IMR-90 (cell line): ENCODE results near the gene COL2A1. TPM values are rescaled to one million over a fixed set of nuclear protein-coding genes. Genes with fewer than 3 reads are reported as not detected.

ENCODE experiments used
- ATAC-seq: fragments of 200-7000 bp; cut with Tn5 transposase; 2 replicates; pipeline ENCODE4 v1.9.1; 2020; ENCODE audit warnings: low read depth, mild to moderate bottlenecking, moderate library complexity
- BruUV-seq: library from RNA; stranded (reverse); fragments of 400-500 nt; replicated peaks from 2 replicates; lab custom pipeline; 2021; lab: Mats Ljungman, UMichigan
- CTCF ChIA-PET: fragments of 300-600 bp; formaldehyde crosslinking; extraction: SDS; loops from one replicate; lab custom pipeline; 2021; ENCODE audit warnings: antibody characterized with exemption; lab: Yijun Ruan, JAX
- POLR2A ChIA-PET: fragments of 300-600 bp; sonication (Branson Sonifier 250); formaldehyde crosslinking; loops from one replicate; lab custom pipeline; 2022; ENCODE audit warnings: antibody characterized with exemption; ENCODE audit not compliant: unreplicated experiment; lab: Charles Lee
- DNase-seq: peaks from one replicate; pipeline ENCODE4 v3.0.0; 2013
- H2AFZ ChIP-seq: replicated peaks from 2 replicates; pipeline ENCODE3; 2013; ENCODE audit warnings: low read length, mild to moderate bottlenecking; ENCODE audit not compliant: poor library complexity
- H2AK5ac ChIP-seq: 2 replicates; pipeline ENCODE4 v1.6.1; 2013; ENCODE audit warnings: low read depth, low read length, inconsistent platforms
- H2AK9ac ChIP-seq: replicated peaks from 2 replicates; pipeline ENCODE3; 2013; ENCODE audit warnings: mild to moderate bottlenecking, low read depth, low read length, moderate library complexity; ENCODE audit not compliant: poor library complexity
- H2BK120ac ChIP-seq: 2 replicates; pipeline ENCODE4 v1.6.1; 2013; ENCODE audit warnings: low read depth, low read length, inconsistent platforms
- H2BK15ac ChIP-seq: 3 replicates; pipeline ENCODE4 v1.6.1; 2013; ENCODE audit warnings: low read depth, low read length, inconsistent platforms
- H2BK20ac ChIP-seq: 2 replicates; pipeline ENCODE4 v1.6.1; 2013; ENCODE audit warnings: low read depth, mild to moderate bottlenecking, inconsistent platforms, low read length, moderate library complexity
- H2BK5ac ChIP-seq: 2 replicates; pipeline ENCODE4 v1.6.1; 2013; ENCODE audit warnings: mild to moderate bottlenecking, low read depth, low read length, inconsistent platforms; ENCODE audit not compliant: poor library complexity, severe bottlenecking
- H3K14ac ChIP-seq: replicated peaks from 2 replicates; pipeline ENCODE4 v1.6.1; 2013; ENCODE audit warnings: low read depth, low read length, inconsistent platforms
- H3K18ac ChIP-seq: 2 replicates; pipeline ENCODE4 v1.6.1; 2013; ENCODE audit warnings: low read depth, low read length, control low read depth
- H3K23ac ChIP-seq: 2 replicates; pipeline ENCODE4 v1.6.1; 2013; ENCODE audit warnings: low read depth, low read length, inconsistent platforms
- H3K27ac ChIP-seq: 2 replicates; pipeline ENCODE4 v1.5.1; 2013; ENCODE audit warnings: mild to moderate bottlenecking, control low read depth, low read length; ENCODE audit not compliant: insufficient read depth
- H3K27me3 ChIP-seq: 2 replicates; pipeline ENCODE4 v1.6.1; 2013; ENCODE audit warnings: low read length; ENCODE audit not compliant: control insufficient read depth, insufficient read depth
- H3K36me3 ChIP-seq: 2 replicates; pipeline ENCODE4 v1.6.1; 2013; ENCODE audit warnings: low read length, mixed read lengths; ENCODE audit not compliant: control insufficient read depth, insufficient read depth
- H3K4ac ChIP-seq: 2 replicates; pipeline ENCODE4 v1.6.1; 2013; ENCODE audit warnings: low read depth, low read length, inconsistent platforms
- H3K4me1 ChIP-seq: 2 replicates; pipeline ENCODE4 v1.6.1; 2013; ENCODE audit warnings: low read length, mixed read lengths; ENCODE audit not compliant: control insufficient read depth, insufficient read depth
- H3K4me2 ChIP-seq: 2 replicates; pipeline ENCODE4 v1.6.1; 2013; ENCODE audit warnings: low read depth, mild to moderate bottlenecking, control low read depth, low read length, moderate library complexity
- H3K4me3 ChIP-seq: 2 replicates; pipeline ENCODE4 v1.5.1; 2013; ENCODE audit warnings: low read depth, mild to moderate bottlenecking, control low read depth, low read length, moderate library complexity; ENCODE audit not compliant: insufficient read depth
- H3K56ac ChIP-seq: 2 replicates; pipeline ENCODE4 v1.6.1; 2013; ENCODE audit warnings: low read length, inconsistent platforms; ENCODE audit not compliant: insufficient read depth; ENCODE audit errors: extremely low read depth
- H3K79me1 ChIP-seq, 2 experiments: 2 replicates each; pipeline ENCODE4 v1.6.1; 2013; ENCODE audit warnings: low read length in 2 of 2, inconsistent platforms in 1 of 2, low read depth in 1 of 2
- H3K9ac ChIP-seq: 2 replicates; pipeline ENCODE4 v1.6.1; 2013; ENCODE audit warnings: low read depth, low read length, control low read depth
- H3K9me1 ChIP-seq: 2 replicates; pipeline ENCODE4 v1.6.1; 2013; ENCODE audit warnings: low read length, inconsistent platforms; ENCODE audit not compliant: insufficient read depth
- H3K9me3 ChIP-seq: 2 replicates; pipeline ENCODE4 v1.6.1; 2013; ENCODE audit warnings: low read length; ENCODE audit not compliant: control insufficient read depth, insufficient read depth
- H4K20me1 ChIP-seq: 2 replicates; pipeline ENCODE4 v1.6.1; 2013; ENCODE audit warnings: low read length, inconsistent platforms; ENCODE audit not compliant: insufficient read depth
- H4K5ac ChIP-seq: 2 replicates; pipeline ENCODE4 v1.6.1; 2013; ENCODE audit warnings: mild to moderate bottlenecking, low read depth, low read length, control low read depth
- H4K8ac ChIP-seq, 2 experiments: 2 replicates each; pipeline ENCODE4 v1.6.1; 2013; ENCODE audit warnings: low read depth in 2 of 2, low read length in 2 of 2, control low read depth in 1 of 2, inconsistent platforms in 1 of 2
- H4K91ac ChIP-seq: 2 replicates; pipeline ENCODE4 v1.6.1; 2013; ENCODE audit warnings: low read depth, low read length, inconsistent platforms; ENCODE audit not compliant: insufficient read depth
- BHLHE40 ChIP-seq: fragments of 150-350 bp; IDR thresholded peaks from 2 replicates; pipeline ENCODE4 v1.6.1; 2016; ENCODE audit warnings: mild to moderate bottlenecking, low read depth, low read length
- CEBPB ChIP-seq: IDR thresholded peaks from 2 replicates; pipeline ENCODE4 v1.6.1; 2012; ENCODE audit warnings: low read depth, low read length, improper control_type of control experiment
- CHD1 ChIP-seq: IDR thresholded peaks from 2 replicates; pipeline ENCODE4 v1.6.1; 2012; ENCODE audit warnings: low read depth, low read length, improper control_type of control experiment
- CTCF ChIP-seq: conservative IDR thresholded peaks from 2 replicates; pipeline ENCODE4 v1.5.1; 2012; ENCODE audit warnings: mild to moderate bottlenecking, low read depth, low read length, improper control_type of control experiment
- ELK1 ChIP-seq: fragments of 150-350 bp; IDR thresholded peaks from 2 replicates; pipeline ENCODE4 v1.6.1; 2016; ENCODE audit warnings: low read depth, mild to moderate bottlenecking, low read length, moderate library complexity, borderline replicate concordance
- MAZ ChIP-seq: IDR thresholded peaks from 2 replicates; pipeline ENCODE4 v1.6.1; 2012; ENCODE audit warnings: low read depth, mild to moderate bottlenecking, low read length, improper control_type of control experiment, moderate library complexity, borderline replicate concordance
- MXI1 ChIP-seq: IDR thresholded peaks from 2 replicates; pipeline ENCODE4 v1.6.1; 2012; ENCODE audit warnings: low read depth, mild to moderate bottlenecking, low read length, moderate library complexity, borderline replicate concordance
- RFX5 ChIP-seq: IDR thresholded peaks from 2 replicates; pipeline ENCODE4 v1.8.0; 2012; ENCODE audit warnings: low read depth, mild to moderate bottlenecking, low read length, moderate library complexity
- SMC3 ChIP-seq: fragments of 150-350 bp; IDR thresholded peaks from 2 replicates; pipeline ENCODE4 v1.6.1; 2016; ENCODE audit warnings: low read depth, mild to moderate bottlenecking, antibody characterized with exemption, low read length, moderate library complexity
- dilution Hi-C: fragments of 300-500 bp; cut with HindIII; formaldehyde crosslinking; loops from one replicate; pipeline ENCODE4 v1.14.3; 2018; ENCODE audit warnings: low sequenced_read_pairs; ENCODE audit not compliant: unreplicated experiment
- in situ Hi-C: fragments of 300-500 bp; cut with MboI; formaldehyde crosslinking; loops from 3 replicates; pipeline ENCODE4 v1.14.3; 2019; ENCODE audit warnings: low sequenced_read_pairs, inconsistent platforms, mixed read lengths
- intact Hi-C: fragments of 100-400 bp; cut with micrococcal nuclease; formaldehyde crosslinking; loops from 2 replicates; pipeline ENCODE4 v1.10.0; 2022
- polyA plus RNA-seq, 3 experiments: library from polyadenylated mRNA; depleted of rRNA; stranded (reverse); fragments of >200 nt; gene quantifications; 2 replicates each; pipeline ENCODE4 v1.2.3, GENCODE V29; 2012; ENCODE audit warnings: low replicate concordance in 1 of 3
- total RNA-seq: library from RNA; depleted of rRNA; stranded (reverse); fragments of >200 nt; gene quantifications from 2 replicates; pipeline ENCODE4 v1.2.3, GENCODE V29; 2012

The COL2A1 gene
- total and polyA plus RNA-seq, 2 of the 4 experiments (the other 2 are of a cell fraction): 0.05 TPM; not detected in 1

DNA sequence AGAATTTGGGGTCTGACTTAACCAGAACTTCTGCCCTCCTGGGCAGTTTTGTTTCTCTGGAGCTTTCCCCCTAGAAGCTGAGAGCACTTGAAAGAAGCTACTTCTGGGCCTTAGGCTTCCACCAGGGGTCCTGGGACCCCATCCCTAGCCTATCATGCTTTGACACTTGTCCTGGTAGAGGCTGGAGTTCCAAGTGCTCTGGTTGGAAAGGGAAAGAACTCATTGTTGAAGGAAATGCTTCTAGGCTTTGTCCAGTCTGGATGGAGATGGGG lies 1.4 kb upstream of the COL2A1 start:
- Histone ChIP-seq H4K20me1 (peaks cover 6% of the 10 kb centered on the region; the same call in 1 of the 2 replicates), H3K56ac (no peak overlapping the region), H2AK5ac (no peak overlapping the region), H3K14ac (no peak overlapping the region), H3K4me3 (no peak overlapping the region), H3K36me3 (no peaks in the 10 kb centered on the region), H3K9ac (no peak overlapping the region), H3K4me1 (peaks cover 4% of the 10 kb centered on the region; the same call in 1 of the 2 replicates), H2BK15ac (no peak overlapping the region), H3K27ac (no peak overlapping the region), H4K8ac (no peak overlapping the region), H3K27me3 (peaks cover 80% of the 10 kb centered on the region), H3K18ac (no peak overlapping the region), H2BK120ac (no peak overlapping the region), H4K91ac (no peak overlapping the region), H2AFZ (no peak overlapping the region), H2AK9ac (no peak overlapping the region), H4K5ac (no peak overlapping the region), H3K9me3 (peaks cover 2% of the 10 kb centered on the region; the same call in 1 of the 2 replicates), H3K23ac (no peak overlapping the region), H2BK20ac (no peak overlapping the region), H3K79me1 (no peaks in the 10 kb centered on the region), H2BK5ac (no peak overlapping the region), H3K4ac (no peak overlapping the region), H3K9me1 (no peaks in the 10 kb centered on the region), H3K4me2 (no peak overlapping the region)
- BruUV-seq: no TSS peak
- dilution Hi-C loops: no loop called here
- intact Hi-C loops: no loop called here
- ChIA-PET CTCF (no interaction called here), POLR2A (no interaction called here)
- no peak for DNase-seq
- ATAC-seq: no peak
- TF ChIP-seq CEBPB (no peak), MXI1 (no peak), BHLHE40 (no peak), MAZ (no peak), RFX5 (no peak), SMC3 (no peak), ELK1 (no peak), CHD1 (no peak), CTCF (no peak)
- in situ Hi-C loops: no loop called here
